22Rv1 (cell line): ENCODE results near the gene TRUB1.

Experiments
- ZFX ChIP-seq: fragments of 450-650 bp; IDR thresholded peaks from 2 replicates; pipeline ENCODE4 v1.6.1; 2017; ENCODE audit warnings: antibody characterized with exemption, borderline replicate concordance
- TF ChIP-seq, protein P1 (sequence below): fragments of 450-650 bp; IDR thresholded peaks from 2 replicates; pipeline ENCODE4 v1.5.1; 2017; ENCODE audit warnings: mild to moderate bottlenecking

GRCh38 chr10:114899982-114900381, 38.0 kb upstream of the TRUB1 start:
- TF ChIP-seq, protein P1, sequence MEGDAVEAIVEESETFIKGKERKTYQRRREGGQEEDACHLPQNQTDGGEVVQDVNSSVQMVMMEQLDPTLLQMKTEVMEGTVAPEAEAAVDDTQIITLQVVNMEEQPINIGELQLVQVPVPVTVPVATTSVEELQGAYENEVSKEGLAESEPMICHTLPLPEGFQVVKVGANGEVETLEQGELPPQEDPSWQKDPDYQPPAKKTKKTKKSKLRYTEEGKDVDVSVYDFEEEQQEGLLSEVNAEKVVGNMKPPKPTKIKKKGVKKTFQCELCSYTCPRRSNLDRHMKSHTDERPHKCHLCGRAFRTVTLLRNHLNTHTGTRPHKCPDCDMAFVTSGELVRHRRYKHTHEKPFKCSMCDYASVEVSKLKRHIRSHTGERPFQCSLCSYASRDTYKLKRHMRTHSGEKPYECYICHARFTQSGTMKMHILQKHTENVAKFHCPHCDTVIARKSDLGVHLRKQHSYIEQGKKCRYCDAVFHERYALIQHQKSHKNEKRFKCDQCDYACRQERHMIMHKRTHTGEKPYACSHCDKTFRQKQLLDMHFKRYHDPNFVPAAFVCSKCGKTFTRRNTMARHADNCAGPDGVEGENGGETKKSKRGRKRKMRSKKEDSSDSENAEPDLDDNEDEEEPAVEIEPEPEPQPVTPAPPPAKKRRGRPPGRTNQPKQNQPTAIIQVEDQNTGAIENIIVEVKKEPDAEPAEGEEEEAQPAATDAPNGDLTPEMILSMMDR: no peak
- no peak for TF ChIP-seq ZFX
